Measurements from ENCODE around the gene AMBN.

AMBN gene

GRCh38 chr4:70627620-70628019 lies 35.6 kb downstream of the AMBN start:
- no peak overlapping the region for H2AFZ ChIP-seq (ENCODE audit: low read depth, low read length)
- H3K23ac ChIP-seq (ENCODE audit: low read length in 2 of 2) = no peak overlapping the region
- H3K4me1 ChIP-seq (ENCODE audit: control insufficient read depth, insufficient read depth, low read depth, low read length) = no peaks in the 10 kb centered on the region
- H3K4me2 ChIP-seq (ENCODE audit: low read length, poor library complexity, severe bottlenecking) = no peak overlapping the region
- no peaks in the 10 kb centered on the region for H3K9me3 ChIP-seq (ENCODE audit: control insufficient read depth, low read length)
- H2BK15ac ChIP-seq (ENCODE audit: low read depth, poor library complexity, severe bottlenecking) = no peak overlapping the region
- H3K18ac ChIP-seq (ENCODE audit: low read depth in 1 of 2, low read length in 2 of 2) = no peak overlapping the region
- no peak overlapping the region for H2AK5ac ChIP-seq (ENCODE audit: low read length, severe bottlenecking)
- H3K14ac ChIP-seq (ENCODE audit: low read length in 2 of 2) = no peak overlapping the region
- H2BK12ac ChIP-seq (ENCODE audit: low read length in 2 of 2) = no peak overlapping the region
- no peak overlapping the region for H3K9ac ChIP-seq (ENCODE audit: low read length)
- WGBS = 95% methylated on average over 1 of the region's 1 CpG
- H3K79me1 ChIP-seq (replicated peaks; ENCODE audit: low read length, poor library complexity, severe bottlenecking) = no peaks in the 10 kb centered on the region
- no peak for DNase-seq
- no peak overlapping the region for H3K4ac ChIP-seq (ENCODE audit: low read depth in 1 of 2, low read length in 2 of 2)
- H3K36me3 ChIP-seq (ENCODE audit: control insufficient read depth in 1 of 2, insufficient read depth in 2 of 2, low read depth in 1 of 2, low read length in 2 of 2) = no peaks in the 10 kb centered on the region
- no peak overlapping the region for H3K27ac ChIP-seq (ENCODE audit: low read length, poor library complexity, severe bottlenecking)
- H2BK120ac ChIP-seq (ENCODE audit: low read depth, low read length) = no peak overlapping the region
- H3K27me3 ChIP-seq (ENCODE audit: control insufficient read depth in 1 of 2, insufficient read depth in 1 of 2, low read length in 2 of 2) = no peaks in the 10 kb centered on the region
- H4K91ac ChIP-seq (ENCODE audit: low read length) = no peak overlapping the region
- no peak overlapping the region for H3K4me3 ChIP-seq (ENCODE audit: insufficient read depth in 1 of 2, low read depth in 1 of 2, low read length in 2 of 2)
- no peak overlapping the region for H2BK5ac ChIP-seq (ENCODE audit: low read depth, low read length, poor library complexity, severe bottlenecking)
- no peak overlapping the region for H4K8ac ChIP-seq (ENCODE audit: low read length)

GRCh38 chr4:70628444-70628843 lies 36.4 kb downstream of the AMBN start, which contains the start of gene ENAM:
ENAM (plus strand) TSS chr4:70628744; CDS start chr4:70629501, 757 bp downstream.
- no peak within 1 kb of the TSS for H2BK15ac ChIP-seq (ENCODE audit: low read depth, poor library complexity, severe bottlenecking)
- no peak within 1 kb of the TSS for H4K91ac ChIP-seq (ENCODE audit: low read length)
- H3K4me3 ChIP-seq (ENCODE audit: insufficient read depth in 1 of 2, low read depth in 1 of 2, low read length in 2 of 2) = no peak within 1 kb of the TSS
- no peaks in the 10 kb centered on the region for H3K79me1 ChIP-seq (replicated peaks; ENCODE audit: low read length, poor library complexity, severe bottlenecking)
- no peak within 1 kb of the TSS for H2BK120ac ChIP-seq (ENCODE audit: low read depth, low read length)
- no peak within 1 kb of the TSS for H3K9ac ChIP-seq (ENCODE audit: low read length)
- no peak for DNase-seq
- no peak within 1 kb of the TSS for H2BK12ac ChIP-seq (ENCODE audit: low read length in 2 of 2)
- no peaks in the 10 kb centered on the region for H3K36me3 ChIP-seq (ENCODE audit: control insufficient read depth in 1 of 2, insufficient read depth in 2 of 2, low read depth in 1 of 2, low read length in 2 of 2)
- H3K27ac ChIP-seq (ENCODE audit: low read length, poor library complexity, severe bottlenecking) = no peak within 1 kb of the TSS
- no peak within 1 kb of the TSS for H2AK5ac ChIP-seq (ENCODE audit: low read length, severe bottlenecking)
- H2BK5ac ChIP-seq (ENCODE audit: low read depth, low read length, poor library complexity, severe bottlenecking) = no peak within 1 kb of the TSS
- 100% methylated on average over 1 of the region's 2 CpGs for WGBS
- no peak within 1 kb of the TSS for H3K4me2 ChIP-seq (ENCODE audit: low read length, poor library complexity, severe bottlenecking)
- H3K4me1 ChIP-seq (ENCODE audit: control insufficient read depth, insufficient read depth, low read depth, low read length) = no peaks in the 10 kb centered on the region
- no peak within 1 kb of the TSS for H3K14ac ChIP-seq (ENCODE audit: low read length in 2 of 2)
- no peak within 1 kb of the TSS for H4K8ac ChIP-seq (ENCODE audit: low read length)
- no peaks in the 10 kb centered on the region for H3K9me3 ChIP-seq (ENCODE audit: control insufficient read depth, low read length)
- H3K23ac ChIP-seq (ENCODE audit: low read length in 2 of 2) = no peak within 1 kb of the TSS
- no peak within 1 kb of the TSS for H3K18ac ChIP-seq (ENCODE audit: low read depth in 1 of 2, low read length in 2 of 2)
- H3K27me3 ChIP-seq (ENCODE audit: control insufficient read depth in 1 of 2, insufficient read depth in 1 of 2, low read length in 2 of 2) = no peaks in the 10 kb centered on the region
- H2AFZ ChIP-seq (ENCODE audit: low read depth, low read length) = no peak within 1 kb of the TSS
- H3K4ac ChIP-seq (ENCODE audit: low read depth in 1 of 2, low read length in 2 of 2) = no peak within 1 kb of the TSS

GRCh38 chr4:70629469-70630090 lies 37.5 kb downstream of the AMBN start:
- Histone ChIP-seq H3K4me1 (ENCODE audit: control insufficient read depth, insufficient read depth, low read depth, low read length) (no peaks in the 10 kb centered on the region), H3K18ac (ENCODE audit: low read depth in 1 of 2, low read length in 2 of 2) (no peak overlapping the region), H3K4ac (ENCODE audit: low read depth in 1 of 2, low read length in 2 of 2) (no peak overlapping the region), H3K27me3 (ENCODE audit: control insufficient read depth in 1 of 2, insufficient read depth in 1 of 2, low read length in 2 of 2) (no peaks in the 10 kb centered on the region), H2BK120ac (ENCODE audit: low read depth, low read length) (no peak overlapping the region), H3K4me2 (ENCODE audit: low read length, poor library complexity, severe bottlenecking) (no peak overlapping the region), H2BK12ac (ENCODE audit: low read length in 2 of 2) (no peak overlapping the region), H2AFZ (ENCODE audit: low read depth, low read length) (no peak overlapping the region), H3K9ac (ENCODE audit: low read length) (no peak overlapping the region), H3K14ac (ENCODE audit: low read length in 2 of 2) (no peak overlapping the region), H3K9me3 (ENCODE audit: control insufficient read depth, low read length) (no peaks in the 10 kb centered on the region), H2BK15ac (ENCODE audit: low read depth, poor library complexity, severe bottlenecking) (no peak overlapping the region), H3K4me3 (ENCODE audit: insufficient read depth in 1 of 2, low read depth in 1 of 2, low read length in 2 of 2) (no peak overlapping the region), H3K27ac (ENCODE audit: low read length, poor library complexity, severe bottlenecking) (no peak overlapping the region), H2AK5ac (ENCODE audit: low read length, severe bottlenecking) (no peak overlapping the region), H3K36me3 (ENCODE audit: control insufficient read depth in 1 of 2, insufficient read depth in 2 of 2, low read depth in 1 of 2, low read length in 2 of 2) (no peaks in the 10 kb centered on the region), H4K8ac (ENCODE audit: low read length) (no peak overlapping the region), H2BK5ac (ENCODE audit: low read depth, low read length, poor library complexity, severe bottlenecking) (no peak overlapping the region), H3K23ac (ENCODE audit: low read length in 2 of 2) (no peak overlapping the region), H4K91ac (ENCODE audit: low read length) (no peak overlapping the region), H3K79me1 (replicated peaks; ENCODE audit: low read length, poor library complexity, severe bottlenecking) (no peaks in the 10 kb centered on the region)
- no CpG with 5 or more reads among the region's 1 CpG for WGBS
- no peak for DNase-seq

GRCh38 chr4:70630162-70630561 lies 38.1 kb downstream of the AMBN start:
- H3K36me3 ChIP-seq (ENCODE audit: control insufficient read depth in 1 of 2, insufficient read depth in 2 of 2, low read depth in 1 of 2, low read length in 2 of 2) = no peaks in the 10 kb centered on the region
- DNase-seq = no peak
- no peak overlapping the region for H3K18ac ChIP-seq (ENCODE audit: low read depth in 1 of 2, low read length in 2 of 2)
- H3K4me3 ChIP-seq (ENCODE audit: insufficient read depth in 1 of 2, low read depth in 1 of 2, low read length in 2 of 2) = no peak overlapping the region
- no peak overlapping the region for H3K23ac ChIP-seq (ENCODE audit: low read length in 2 of 2)
- H3K9me3 ChIP-seq (ENCODE audit: control insufficient read depth, low read length) = no peaks in the 10 kb centered on the region
- H3K4me2 ChIP-seq (ENCODE audit: low read length, poor library complexity, severe bottlenecking) = no peak overlapping the region
- no peak overlapping the region for H3K14ac ChIP-seq (ENCODE audit: low read length in 2 of 2)
- H3K4ac ChIP-seq (ENCODE audit: low read depth in 1 of 2, low read length in 2 of 2) = no peak overlapping the region
- H4K91ac ChIP-seq (ENCODE audit: low read length) = no peak overlapping the region
- no peak overlapping the region for H2BK12ac ChIP-seq (ENCODE audit: low read length in 2 of 2)
- no peaks in the 10 kb centered on the region for H3K27me3 ChIP-seq (ENCODE audit: control insufficient read depth in 1 of 2, insufficient read depth in 1 of 2, low read length in 2 of 2)
- no peak overlapping the region for H3K9ac ChIP-seq (ENCODE audit: low read length)
- no peak overlapping the region for H2BK5ac ChIP-seq (ENCODE audit: low read depth, low read length, poor library complexity, severe bottlenecking)
- H2BK120ac ChIP-seq (ENCODE audit: low read depth, low read length) = no peak overlapping the region
- H3K27ac ChIP-seq (ENCODE audit: low read length, poor library complexity, severe bottlenecking) = no peak overlapping the region
- no peak overlapping the region for H2BK15ac ChIP-seq (ENCODE audit: low read depth, poor library complexity, severe bottlenecking)
- H2AFZ ChIP-seq (ENCODE audit: low read depth, low read length) = no peak overlapping the region
- H3K79me1 ChIP-seq (replicated peaks; ENCODE audit: low read length, poor library complexity, severe bottlenecking) = no peaks in the 10 kb centered on the region
- no peak overlapping the region for H2AK5ac ChIP-seq (ENCODE audit: low read length, severe bottlenecking)
- no peak overlapping the region for H4K8ac ChIP-seq (ENCODE audit: low read length)
- 100% methylated on average over 1 of the region's 3 CpGs for WGBS
- no peaks in the 10 kb centered on the region for H3K4me1 ChIP-seq (ENCODE audit: control insufficient read depth, insufficient read depth, low read depth, low read length)

All from mesenchymal stem cell (in vitro differentiated cells and primary cell).